Fibroblast of skin of right quadriceps (primary cell): ENCODE data around the gene CFAP99.
"Not testable (repeated sequence)": the region's sequence is repeated elsewhere in the genome, so short reads cannot be mapped to it uniquely, and the experiment has no call there.

Source experiments
- DNase-seq: peaks from one replicate; pipeline ENCODE4 v3.0.0-alpha.2; 2013

The CFAP99 gene

DNA sequence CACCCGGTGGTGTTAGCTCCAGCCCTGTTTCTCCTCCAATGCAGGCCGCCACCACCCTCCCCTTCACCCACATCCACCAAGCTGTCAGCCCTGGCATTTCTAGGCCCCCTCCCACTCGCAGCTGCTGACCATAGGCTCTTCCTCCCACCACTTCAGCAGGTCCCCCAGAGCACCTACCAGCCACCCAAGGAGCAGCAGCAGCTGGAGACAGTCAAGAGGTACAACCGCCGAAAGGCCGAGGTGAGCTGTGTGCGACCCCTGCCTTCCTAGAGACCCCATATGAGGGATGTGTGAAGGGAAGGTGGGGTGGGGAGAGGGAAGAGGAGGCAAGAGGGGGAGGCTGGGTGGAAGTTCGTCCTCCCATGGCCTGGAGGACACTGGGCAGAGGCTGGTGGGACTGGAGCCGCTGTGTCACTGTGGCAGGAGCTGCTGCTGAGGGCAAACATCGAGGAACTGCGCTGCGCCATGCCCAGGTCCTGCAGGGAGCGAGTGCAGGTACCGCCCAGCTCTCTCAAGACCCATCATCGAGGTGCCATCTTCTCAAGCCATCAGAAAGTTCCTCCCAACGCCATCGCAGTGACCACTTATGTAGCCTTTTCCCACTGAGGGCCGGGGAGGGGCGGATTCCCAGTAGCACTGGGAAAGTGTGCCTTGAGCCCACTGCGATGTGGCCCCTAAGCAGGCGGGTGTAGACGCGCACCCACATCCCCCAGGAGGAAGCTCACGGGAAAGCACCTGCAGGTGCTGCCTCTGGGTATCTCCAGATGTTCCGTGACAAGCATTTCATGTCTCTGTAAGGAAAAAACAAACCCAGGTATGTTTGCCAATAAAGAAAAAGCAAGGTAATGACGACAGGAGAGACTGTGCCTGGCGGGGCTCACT lies 31.0 kb downstream of the CFAP99 start:
- no peak for DNase-seq

DNA sequence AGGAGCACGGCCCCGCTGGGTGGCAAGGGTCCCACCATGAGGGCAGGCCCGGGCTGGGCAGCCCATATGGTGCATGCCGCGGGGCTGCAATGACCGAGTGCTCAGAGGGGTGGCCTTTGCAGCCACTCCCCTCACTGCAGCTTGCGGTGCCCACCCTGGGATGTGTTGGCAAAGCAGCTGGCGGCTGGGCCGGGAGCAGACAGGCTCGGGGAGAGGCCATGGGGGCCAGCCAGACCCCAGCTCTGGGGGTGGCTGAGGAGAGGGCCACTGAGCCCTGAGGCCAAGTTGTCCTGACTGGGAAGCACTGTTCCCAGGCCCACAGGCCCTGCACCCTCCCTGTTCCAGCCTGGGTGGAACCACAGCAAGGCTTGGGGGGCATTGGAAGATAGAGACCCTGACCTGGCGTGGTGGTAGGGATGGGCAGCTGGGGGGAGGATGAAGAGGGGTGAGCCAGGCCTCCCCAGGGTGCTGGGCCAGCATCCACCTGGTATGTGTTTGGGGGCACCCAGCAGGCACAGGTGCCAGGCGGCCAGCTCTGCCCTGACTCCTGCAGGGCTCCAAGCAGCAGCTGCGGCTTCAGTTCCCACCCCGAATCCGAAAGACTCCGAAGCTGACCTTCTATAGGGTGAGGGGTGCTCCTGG lies 31.8 kb downstream of the CFAP99 start:
- DNase-seq: no peak

DNA sequence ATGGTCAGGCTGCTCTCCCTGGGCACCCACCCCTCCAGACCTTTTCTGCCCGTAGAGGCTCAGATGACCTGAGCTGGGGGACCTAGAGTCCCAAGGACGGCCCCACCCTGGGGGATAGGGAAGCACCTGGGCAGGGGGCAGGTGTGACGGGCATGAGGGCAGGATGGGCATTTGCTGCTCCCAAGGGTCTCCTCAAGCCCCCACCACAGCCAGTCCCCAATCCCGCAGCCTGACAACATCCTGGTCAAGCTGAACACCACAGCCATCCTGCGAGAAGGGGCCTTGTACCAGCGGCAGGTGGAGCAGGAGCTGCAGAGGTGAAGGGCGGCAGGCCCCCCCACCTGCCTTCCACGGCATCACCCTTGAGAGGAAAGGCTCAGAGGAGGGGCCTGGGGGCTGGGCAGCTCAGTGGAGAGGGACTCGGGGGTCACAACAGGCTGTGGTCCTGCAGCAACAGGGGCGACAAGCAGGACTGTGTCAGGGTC lies 32.3 kb downstream of the CFAP99 start:
- DNase-seq: no peak

GRCh38 chr4:2451821-2452785 lies 33.3 kb downstream of the CFAP99 start:
- no peak for DNase-seq

- no peak for DNase-seq
These were observed 38.9 kb downstream of the CFAP99 start for GRCh38 chr4:2457481-2458295.

DNA sequence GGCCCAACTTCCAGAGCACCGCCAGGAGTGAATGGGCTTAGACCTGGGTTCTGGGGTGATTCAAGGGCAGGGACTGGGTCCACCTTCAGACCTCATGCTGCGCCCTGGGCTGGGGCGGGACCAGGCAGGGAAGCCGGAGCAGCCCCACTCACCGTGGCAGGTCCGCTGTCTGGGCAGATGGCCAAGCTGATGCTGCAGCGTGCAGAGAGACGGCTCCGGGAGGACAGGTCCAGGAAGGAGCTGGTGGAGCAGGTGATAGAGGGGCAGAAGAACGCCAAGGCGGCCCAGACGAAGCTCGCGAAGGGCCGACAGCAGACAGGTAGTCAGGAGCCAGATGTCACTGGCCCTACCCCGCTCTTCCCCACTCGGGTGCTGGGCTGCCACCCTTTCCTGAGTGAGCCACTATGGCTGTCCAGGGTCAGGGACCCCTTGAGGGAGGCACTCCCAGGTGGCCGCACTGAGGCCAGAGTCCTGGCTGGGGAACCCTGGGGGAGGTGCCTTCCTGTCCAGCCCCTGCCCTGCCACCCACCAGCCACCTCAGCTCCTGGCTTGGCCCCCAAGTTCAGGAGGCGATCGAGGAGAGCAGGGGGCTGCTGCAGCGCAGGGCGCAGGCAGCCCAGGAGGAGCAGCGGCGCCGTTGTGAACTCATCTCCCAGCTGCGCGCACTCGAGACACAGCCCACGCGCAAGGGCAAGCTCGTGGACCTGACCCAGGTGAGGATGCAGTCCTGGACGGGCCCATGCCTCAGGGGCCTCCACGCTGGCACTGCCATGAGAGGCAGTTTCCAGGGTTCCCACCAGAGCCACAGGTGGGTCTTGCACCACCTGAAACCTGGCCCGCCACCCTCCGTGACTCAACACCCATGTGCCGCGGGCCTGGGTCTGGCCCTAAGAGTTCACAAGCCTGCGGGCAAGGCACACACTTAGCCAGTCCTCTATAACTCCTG lies 40.1 kb downstream of the CFAP99 start:
- no peak for DNase-seq

GRCh38 chr4:2459589-2460349 lies 41.0 kb downstream of the CFAP99 start:
- no peak for DNase-seq

DNA sequence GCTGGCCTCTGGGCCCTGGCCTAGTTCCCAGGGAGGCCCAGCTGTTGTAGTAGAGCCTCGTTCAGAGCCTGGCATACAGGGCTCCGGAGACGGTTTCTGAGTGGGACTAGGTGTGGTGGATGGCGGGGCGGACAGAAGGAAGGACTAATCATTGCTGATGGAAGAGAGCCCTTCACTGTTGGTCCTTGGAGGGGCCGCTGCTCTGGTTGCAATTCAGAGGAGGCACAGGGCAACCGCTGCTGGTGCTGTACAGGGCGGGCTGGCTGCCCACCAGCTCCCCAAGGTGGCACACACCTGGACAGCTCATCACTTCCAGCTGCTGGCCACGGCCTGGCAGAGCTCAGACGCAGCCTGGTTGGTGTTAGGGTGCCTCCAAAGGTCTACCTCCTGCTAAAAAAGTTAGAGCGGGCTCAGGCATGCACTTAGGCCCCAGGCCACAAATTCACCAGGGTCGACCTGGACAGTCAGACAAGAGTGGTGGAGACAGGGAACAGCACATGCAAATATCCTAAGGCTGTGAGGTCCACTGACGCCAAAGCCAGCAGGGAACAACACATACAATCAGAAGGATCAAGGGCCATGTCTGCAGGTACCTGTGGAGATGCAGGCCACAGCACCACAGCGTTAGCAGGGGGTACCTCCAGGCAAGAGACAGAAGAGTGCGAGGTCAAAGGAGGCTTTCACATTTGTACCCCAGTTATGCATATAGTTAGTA lies 42.6 kb downstream of the CFAP99 start:
- DNase-seq: no peak

- peak; percentile 72 for DNase-seq
These were observed 43.6 kb downstream of the CFAP99 start for GRCh38 chr4:2462218-2462991.

- DNase-seq: no peak
These were observed 44.4 kb downstream of the CFAP99 start for GRCh38 chr4:2462992-2463762.

DNA sequence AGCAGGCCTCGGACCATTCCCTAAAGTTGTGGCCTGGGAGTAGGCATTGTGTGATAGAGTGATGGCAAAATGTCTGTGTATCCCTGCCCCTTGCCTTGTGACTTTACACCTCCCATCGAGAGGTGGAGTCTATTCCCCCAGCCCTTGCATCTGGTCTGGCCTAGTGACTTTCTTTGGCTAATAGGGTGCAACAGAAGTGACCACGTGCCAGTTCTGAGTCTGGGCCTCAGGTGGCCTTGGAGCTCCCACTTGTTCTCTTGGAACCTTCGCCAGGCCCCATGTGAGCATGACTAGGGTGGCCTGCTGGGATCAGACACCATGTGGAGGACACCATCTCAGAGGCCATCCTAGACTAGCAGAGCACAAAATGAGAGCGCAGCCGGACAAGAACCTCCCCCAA lies 46.3 kb downstream of the CFAP99 start:
- no peak for DNase-seq

- not testable (repeated sequence) for DNase-seq
These were observed 46.8 kb downstream of the CFAP99 start for GRCh38 chr4:2465544-2465943.

DNA sequence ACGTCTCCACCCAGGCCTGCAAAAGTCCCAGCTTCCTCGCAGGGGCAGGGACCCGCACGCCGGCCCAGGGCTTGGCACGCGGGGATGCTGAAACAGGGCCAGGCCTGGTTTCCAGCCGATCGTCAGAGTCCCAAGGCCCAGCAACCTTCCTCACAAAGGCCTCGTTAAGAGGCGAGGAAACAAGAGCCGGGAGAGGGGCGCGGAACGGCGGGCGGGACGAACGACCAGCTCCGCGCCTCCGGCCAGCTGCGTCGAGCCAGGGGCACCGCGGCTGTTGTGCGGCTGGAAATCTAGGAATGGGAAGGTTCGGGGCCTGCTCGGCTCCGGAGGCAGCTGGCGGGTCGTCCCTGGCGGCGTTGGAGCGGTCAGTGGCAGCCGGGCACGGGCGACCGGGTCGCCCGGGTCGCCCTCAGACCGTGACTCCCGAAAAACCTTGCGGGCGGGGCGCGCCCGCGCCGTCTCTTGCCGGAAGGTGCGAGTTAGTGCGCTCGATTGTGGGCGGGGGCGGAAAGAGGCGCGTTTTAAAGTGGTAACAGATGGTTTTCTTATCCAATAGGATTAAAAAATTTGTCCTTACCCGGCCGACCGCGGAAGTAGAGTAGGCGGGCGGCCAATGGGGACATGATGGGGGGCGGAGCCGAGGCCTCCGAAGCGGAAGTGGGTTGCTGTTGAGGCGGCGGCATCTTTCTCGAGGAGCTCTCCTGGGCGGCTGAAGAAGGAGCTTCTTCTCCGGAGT lies 49.9 kb downstream of the CFAP99 start, which contains the start of gene RNF4:
Gene RNF4 (plus strand): TSS at position 651 of the 736 bp plus-strand sequence. CDS start 21,388 bp downstream, outside the sequence.
- DNase-seq: peak; percentile 96

DNA sequence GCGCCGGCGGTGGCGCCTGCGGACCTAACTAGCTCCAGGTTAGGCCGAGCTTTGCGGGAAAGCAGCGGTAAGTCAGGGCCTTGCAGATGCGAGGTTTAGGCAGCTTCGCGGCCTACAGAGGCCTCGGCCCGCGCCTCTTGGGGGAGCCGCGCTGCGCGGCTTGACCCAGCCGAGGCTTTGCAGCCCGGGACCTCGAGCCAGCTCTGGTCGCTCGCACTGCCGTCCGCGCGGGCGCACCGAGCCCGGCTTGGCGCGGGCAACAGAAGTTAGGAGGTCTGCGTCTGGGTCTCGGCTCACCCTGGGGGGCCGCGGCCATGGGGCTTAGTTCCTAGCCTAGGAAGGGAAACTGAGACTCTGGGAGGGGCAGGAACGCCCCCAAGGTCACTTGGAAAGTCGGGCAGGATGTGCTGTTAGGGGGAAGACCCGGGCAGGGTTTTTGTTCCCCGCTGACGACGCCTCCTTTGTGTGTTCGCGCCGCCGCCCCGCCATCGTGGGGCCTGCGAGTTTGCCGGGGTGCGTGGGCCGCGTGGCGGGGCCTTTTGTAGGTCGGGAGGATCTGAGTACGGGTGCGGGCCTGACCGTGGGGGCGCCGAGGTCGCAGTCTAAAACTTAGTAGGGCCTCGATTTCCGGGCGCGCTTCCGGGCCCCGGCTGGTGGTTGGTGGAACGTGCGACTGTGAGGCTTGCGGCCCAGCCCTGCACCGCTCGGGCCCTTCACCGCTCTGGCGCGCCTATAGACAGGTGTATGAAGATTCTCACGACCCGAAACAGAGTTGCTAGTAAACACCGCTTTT lies 50.6 kb downstream of the CFAP99 start:
- peak; percentile 19 for DNase-seq

DNA sequence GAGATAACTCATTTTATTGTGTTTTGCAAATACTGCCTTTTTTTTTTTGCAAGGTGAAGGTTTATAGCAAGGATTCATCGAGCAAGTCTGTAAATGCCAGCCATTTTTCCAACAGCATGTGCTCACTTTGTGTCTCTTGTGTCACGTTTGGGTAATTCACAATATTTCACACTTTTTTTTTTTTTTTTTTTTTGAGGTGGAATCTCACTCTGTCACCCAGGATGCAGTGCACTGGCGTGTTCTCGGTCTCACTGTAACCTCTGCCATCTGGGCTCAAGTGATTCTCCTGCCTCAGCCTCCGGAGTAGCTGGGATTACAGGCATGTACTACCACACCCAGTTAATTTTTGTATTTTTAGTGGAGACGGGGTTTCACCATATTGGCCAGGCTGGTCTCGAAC lies 52.0 kb downstream of the CFAP99 start:
- no peak for DNase-seq

GRCh38 chr4:2472187-2472586 lies 53.4 kb downstream of the CFAP99 start:
- peak; percentile 34 for DNase-seq
